NCI-H187 treated with DMSO at 0.1 percent for 48 hours (cell line): ENCODE data around the gene ARHGEF37.
"Not testable (repeated sequence)": the region's sequence is repeated elsewhere in the genome, so short reads cannot be mapped to it uniquely, and the experiment has no call there.

Source experiments
- DNase-seq: peaks from one replicate; lab custom pipeline; 2025; lab: John Stamatoyannopoulos, UW

ARHGEF37 gene

DNA sequence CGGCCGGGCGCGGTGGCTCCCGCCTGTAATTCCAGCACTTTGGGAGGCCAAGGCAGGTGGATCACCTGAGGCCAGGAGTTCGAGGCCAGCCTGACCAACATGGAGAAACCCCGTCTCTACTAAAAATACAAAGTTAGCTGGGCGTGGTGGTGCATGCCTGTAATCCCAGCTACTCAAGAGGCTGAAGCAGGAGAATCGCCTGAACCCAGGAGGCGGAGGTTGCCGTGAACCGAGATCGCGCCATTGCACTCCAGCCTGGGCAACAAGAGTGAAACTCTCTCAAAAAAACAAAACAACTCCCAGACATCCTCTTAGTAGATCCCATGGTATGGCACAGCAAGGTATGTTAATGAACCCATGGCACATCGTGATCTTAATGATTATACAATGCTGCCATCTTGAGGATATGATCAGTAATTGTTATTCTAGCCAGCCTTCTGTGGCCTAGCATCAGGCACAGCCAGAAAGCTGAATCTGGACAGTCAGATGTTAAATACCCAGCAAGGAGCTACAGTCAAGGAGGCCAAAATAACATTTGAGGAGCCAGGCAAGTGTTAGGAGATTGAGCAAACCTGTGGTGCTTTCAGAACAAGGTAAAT lies 16.7 kb upstream of the ARHGEF37 start:
- peak; percentile 9 for DNase-seq

- no peak for DNase-seq
These were observed 14.1 kb upstream of the ARHGEF37 start for GRCh38 chr5:149567226-149567625.

DNA sequence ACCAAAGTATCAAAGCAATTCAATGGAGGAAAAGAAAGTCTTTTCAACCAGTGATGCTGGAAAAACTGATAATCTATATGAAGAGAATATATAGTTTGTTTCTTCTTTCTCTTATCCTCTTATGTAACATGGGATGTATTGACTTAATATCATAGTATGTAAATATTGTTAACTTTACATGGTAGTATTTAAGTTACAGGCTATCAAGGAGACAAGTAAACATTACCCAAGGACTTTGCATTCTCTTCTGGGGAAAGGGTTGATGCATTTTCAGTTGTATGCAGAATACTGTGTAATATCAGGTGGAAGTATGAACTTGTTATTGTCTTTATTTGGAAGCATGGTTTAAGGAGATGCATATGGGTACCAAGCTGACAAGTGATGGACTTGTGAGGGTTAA lies 9.1 kb upstream of the ARHGEF37 start:
- no peak for DNase-seq

DNA sequence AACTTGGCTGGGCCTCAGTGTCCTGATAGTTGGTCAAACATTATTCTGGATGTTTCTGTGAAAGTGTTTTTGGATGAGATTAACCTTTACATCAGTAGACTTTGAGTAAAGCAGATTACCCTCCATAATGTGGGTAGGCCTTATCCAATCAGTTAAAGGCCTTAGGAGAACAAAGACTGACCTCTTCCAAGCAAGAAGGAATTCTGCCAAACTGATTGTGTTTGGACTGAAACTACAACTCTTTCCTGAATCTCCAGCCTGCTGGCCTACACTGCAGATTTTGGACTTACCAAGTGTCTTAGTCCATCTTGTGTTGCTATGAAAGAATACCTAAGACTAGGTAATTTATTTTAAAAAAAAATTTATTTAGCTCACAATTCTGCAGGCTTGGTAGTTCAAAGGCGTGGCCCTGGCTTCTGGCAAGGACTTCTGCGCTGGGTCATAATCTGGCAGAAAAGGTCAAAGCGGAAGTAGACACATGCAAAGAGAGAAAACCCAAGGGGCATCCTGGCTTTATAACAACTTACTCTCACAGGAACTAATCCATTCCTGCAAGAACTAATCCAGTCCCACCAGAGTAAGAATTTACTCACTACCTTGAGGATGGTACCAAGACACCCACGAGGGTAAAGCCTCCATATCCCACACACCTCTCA lies 8.6 kb upstream of the ARHGEF37 start:
- no peak for DNase-seq

- DNase-seq, result no peak
These were observed 6.2 kb upstream of the ARHGEF37 start for GRCh38 chr5:149575131-149575530.

DNA sequence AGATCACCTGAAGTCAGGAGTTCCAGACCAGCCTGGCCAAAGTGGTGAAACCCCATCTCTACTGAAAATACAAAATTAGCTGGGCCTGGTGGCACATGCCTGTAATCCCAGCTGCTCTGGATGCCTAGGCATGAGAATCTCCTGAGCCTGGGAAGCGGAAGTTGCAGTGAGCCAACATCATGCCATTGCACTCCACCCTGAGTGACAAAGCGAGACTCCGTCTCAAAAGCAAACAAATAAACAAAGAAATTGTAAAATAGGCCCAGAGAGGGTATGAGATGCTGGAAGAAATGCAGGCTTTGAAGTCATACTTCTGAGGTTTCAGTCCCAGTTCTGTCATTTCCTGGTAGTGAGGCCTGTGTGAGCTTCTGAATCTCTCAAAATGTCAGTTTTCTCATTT lies 5.3 kb upstream of the ARHGEF37 start:
- DNase-seq, result no peak

DNA sequence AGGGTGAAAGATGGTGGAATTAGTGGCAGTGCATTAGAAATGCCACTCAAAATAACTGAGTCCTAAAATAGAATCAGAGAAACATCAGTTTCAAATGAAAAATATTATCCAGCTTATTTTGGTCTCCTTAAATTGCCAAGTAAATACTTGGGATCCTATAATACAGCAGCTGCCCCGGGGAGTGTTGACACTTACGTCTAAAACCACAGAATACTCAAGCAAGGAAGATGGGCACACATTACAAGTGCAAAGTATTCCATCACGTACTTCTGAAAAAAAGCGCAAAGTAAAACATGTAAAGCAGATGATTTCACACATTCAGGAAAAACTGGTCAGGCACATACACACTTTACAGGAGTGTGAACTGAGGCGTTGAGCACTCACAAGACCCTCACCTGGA lies 2.4 kb upstream of the ARHGEF37 start:
- peak; percentile 30 for DNase-seq

DNA sequence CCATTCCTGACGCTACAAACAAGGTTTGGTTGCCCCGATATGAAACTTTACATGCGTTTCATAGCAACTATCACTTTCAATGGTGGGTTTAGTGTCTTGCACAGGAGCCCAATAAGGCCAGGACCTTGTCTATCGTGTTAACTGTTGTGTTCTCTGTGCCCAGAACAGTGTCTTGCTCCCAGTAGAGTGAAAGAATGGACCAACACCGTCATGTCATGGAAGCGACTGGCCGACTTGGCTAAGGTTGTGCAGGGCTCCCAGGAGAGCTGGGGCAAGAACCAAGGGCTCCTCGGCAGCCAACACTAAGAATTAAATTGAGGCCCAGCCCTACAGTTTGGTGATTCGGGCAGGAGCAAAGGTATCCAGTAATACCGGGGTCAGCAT lies 498 bp upstream of the ARHGEF37 start:
- no peak for DNase-seq

- no peak for DNase-seq
These were observed 852 bp downstream of the ARHGEF37 start for GRCh38 chr5:149581931-149582768.

GRCh38 chr5:149583394-149583793 lies 2.1 kb downstream of the ARHGEF37 start:
- DNase-seq, result no peak

- DNase-seq, result no peak
These were observed 2.8 kb downstream of the ARHGEF37 start for GRCh38 chr5:149584121-149584520.

GRCh38 chr5:149585910-149586309 lies 4.6 kb downstream of the ARHGEF37 start:
- no peak for DNase-seq

- DNase-seq, result no peak
These were observed 5.5 kb downstream of the ARHGEF37 start for GRCh38 chr5:149586708-149587318.

DNA sequence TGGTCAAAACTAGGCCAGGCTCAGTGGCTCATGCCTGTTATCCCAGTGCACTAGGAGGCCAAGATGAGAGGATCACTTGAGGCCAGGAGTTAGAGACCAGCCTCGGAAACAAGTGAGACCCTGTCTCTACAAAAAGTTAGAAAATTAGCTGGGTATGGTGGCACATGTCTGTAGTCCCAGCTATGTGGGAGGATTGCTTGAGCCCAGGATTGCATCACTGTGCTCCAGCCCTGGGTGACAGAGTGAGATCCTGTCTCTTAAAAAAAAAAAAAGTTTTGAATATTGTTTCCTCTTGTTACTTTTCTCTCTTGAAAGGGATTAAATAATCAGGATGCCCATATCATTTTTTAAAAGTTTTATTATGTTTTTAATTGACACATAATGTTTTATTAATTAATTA lies 7.6 kb downstream of the ARHGEF37 start:
- no peak for DNase-seq

- no peak for DNase-seq
These were observed 12.1 kb downstream of the ARHGEF37 start for GRCh38 chr5:149593370-149593769.

GRCh38 chr5:149594206-149594895 lies 13.1 kb downstream of the ARHGEF37 start:
- DNase-seq, result no peak

DNA sequence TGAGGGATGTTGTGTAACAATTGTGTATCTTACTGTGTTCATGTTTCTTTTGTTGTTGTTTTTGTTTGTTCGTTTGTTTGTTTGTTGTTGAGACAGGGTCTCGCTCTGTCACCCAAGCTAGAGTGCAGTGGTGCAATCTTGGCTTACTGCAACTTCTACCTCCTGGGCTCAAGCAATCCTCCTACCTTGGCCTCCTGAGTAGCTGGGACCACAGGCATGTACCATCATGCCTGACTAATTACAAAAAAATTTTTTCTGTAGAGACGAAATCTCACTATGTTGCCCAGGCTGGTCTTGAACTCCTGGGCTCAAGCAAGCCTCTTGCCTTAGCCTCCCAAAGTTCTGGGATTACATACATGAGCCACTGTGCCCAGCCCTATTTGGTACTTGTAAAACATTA lies 13.8 kb downstream of the ARHGEF37 start:
- DNase-seq, result not testable (repeated sequence)

GRCh38 chr5:149596712-149597111 lies 15.4 kb downstream of the ARHGEF37 start:
- no peak for DNase-seq

DNA sequence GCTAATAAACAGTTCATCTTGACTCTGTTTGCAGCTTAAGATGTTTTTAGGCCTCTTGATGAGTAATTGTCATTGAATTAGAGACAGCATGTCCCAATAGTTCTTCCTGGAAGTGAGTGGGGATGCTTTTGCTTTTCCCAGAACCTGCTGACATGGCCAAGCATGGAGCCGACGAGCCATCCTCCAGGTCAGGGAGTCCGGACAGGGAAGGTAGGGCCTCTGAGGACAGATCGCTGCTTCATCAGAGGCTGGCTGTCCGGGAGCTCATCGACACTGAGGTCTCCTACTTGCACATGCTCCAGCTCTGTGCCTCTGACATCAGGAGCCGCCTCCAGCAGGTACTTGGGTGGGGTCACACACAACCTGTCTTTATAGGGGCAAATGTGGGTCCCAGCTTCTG lies 16.3 kb downstream of the ARHGEF37 start:
- no peak for DNase-seq

DNA sequence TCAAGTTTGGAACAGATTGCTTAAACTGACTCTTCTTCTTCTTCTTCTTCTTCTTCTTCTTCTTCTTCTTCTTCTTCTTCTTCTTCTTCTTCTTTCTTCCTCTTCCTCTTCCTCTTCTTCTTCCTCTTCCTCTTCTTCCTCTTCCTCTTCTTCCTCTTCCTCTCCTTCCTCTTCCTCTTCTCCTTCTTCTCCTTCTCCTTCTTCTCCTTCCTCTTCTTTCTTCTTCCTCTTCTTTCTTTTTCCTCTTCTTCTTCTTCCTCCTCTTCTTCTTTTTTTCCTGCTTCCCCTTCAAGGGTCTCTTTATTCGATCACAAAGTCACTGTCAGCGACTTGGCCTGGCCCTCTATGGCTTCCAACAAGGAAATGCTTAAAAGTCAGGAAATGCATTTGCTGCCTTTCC lies 16.9 kb downstream of the ARHGEF37 start:
- DNase-seq, result not testable (repeated sequence)

- no peak for DNase-seq
These were observed 17.7 kb downstream of the ARHGEF37 start for GRCh38 chr5:149598966-149599365.

DNA sequence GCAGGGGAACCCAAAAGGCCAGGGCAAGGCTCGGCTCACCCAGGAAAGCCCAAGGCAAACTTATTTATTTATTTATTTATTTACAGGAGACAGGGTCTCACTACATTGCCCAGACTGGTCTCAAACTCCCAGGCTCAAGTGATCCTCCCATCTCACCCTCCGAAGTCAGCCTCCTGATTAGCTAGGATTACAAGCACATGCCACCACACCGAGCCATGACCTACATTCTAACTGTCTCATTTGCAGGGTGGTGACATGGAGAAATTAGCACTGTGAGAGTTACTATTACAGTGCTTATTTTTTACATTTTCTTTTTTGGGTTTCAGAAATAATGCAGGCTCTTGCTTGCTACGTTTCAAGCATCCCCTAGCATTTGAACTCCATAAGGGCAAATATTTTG lies 18.1 kb downstream of the ARHGEF37 start:
- no peak for DNase-seq
